Measurements from ENCODE around the gene AMIGO1. TPM values are rescaled to one million over a fixed set of nuclear protein-coding genes. Genes with fewer than 3 reads are reported as not detected.

Gene AMIGO1
- total and polyA plus RNA-seq, 10 of the 15 experiments (the other 5 are each of a cell fraction or from before 2014, with no cell fraction given): 0.02 to 0.28 (median 0.08) TPM; not detected in 1

- TF ChIP-seq ATF3 (IDR thresholded peaks at IDR 0.05; ENCODE audit: borderline replicate concordance, extremely low read depth, low read depth, low read length): no peak
- TF ChIP-seq POLR2AphosphoS2 (IDR thresholded peaks at IDR 0.05; ENCODE audit: low read depth, low read length): peak; percentile 83; the same call in 1 of the 2 replicates
- no peak for TF ChIP-seq FOS (IDR thresholded peaks at IDR 0.05; ENCODE audit: borderline replicate concordance, extremely low read depth, insufficient read length)
- TF ChIP-seq GABPA (IDR thresholded peaks at IDR 0.05; ENCODE audit: low read depth): no peak
- no peak for TF ChIP-seq SUPT20H (IDR thresholded peaks at IDR 0.05; ENCODE audit: borderline replicate concordance, control insufficient read depth, low read depth, low read length)
- TF ChIP-seq FOXM1 (IDR thresholded peaks at IDR 0.05; ENCODE audit: low read depth, low read length): peak; percentile 53; the same call in 1 of the 2 replicates
- TF ChIP-seq ATF2 (IDR thresholded peaks at IDR 0.05; ENCODE audit: low read length): no peak
- no peak for TF ChIP-seq SMAD1 (IDR thresholded peaks at IDR 0.05; ENCODE audit: low read depth, partially characterized antibody)
- TF ChIP-seq SKIL (IDR thresholded peaks at IDR 0.05; ENCODE audit: low read depth, poor library complexity, severe bottlenecking): no peak
- TF ChIP-seq BMI1 (IDR thresholded peaks at IDR 0.05; ENCODE audit: borderline replicate concordance): no peak
- TF ChIP-seq CEBPZ (IDR thresholded peaks at IDR 0.05; ENCODE audit: low read depth, low read length): no peak
- no peak for TF ChIP-seq ZBED1 (IDR thresholded peaks at IDR 0.05; ENCODE audit: borderline replicate concordance)
- TF ChIP-seq DPF2 (IDR thresholded peaks at IDR 0.05): peak; percentile 73; the same call in 1 of the 2 replicates
- TF ChIP-seq SIX5 (IDR thresholded peaks at IDR 0.05; ENCODE audit: low read depth, low read length, severe bottlenecking): no peak
- TF ChIP-seq IKZF1 (conservative IDR thresholded peaks at IDR 0.05): peak; percentile 79
- no peak for TF ChIP-seq PBX3 (IDR thresholded peaks at IDR 0.05; ENCODE audit: insufficient replicate concordance, low read depth, low read length)
- peak; percentile 20 for TF ChIP-seq MYC (IDR thresholded peaks at IDR 0.05; ENCODE audit: insufficient read depth, insufficient read length, insufficient replicate concordance, low read length, severe bottlenecking)
- TF ChIP-seq TCF3 (IDR thresholded peaks at IDR 0.05; ENCODE audit: borderline replicate concordance, insufficient read depth, low read depth, low read length): peak; percentile 67
- TF ChIP-seq YY1 (IDR thresholded peaks at IDR 0.05; ENCODE audit: low read depth, low read length): peak; percentile 62
- no peak; the same call in 1 of the 2 replicates for TF ChIP-seq NR2F1 (conservative IDR thresholded peaks at IDR 0.05)
- TF ChIP-seq PAX8 (IDR thresholded peaks at IDR 0.05): no peak
Measured at GRCh38 chr1:109493805-109494539, 15.6 kb downstream of the AMIGO1 start, which contains the start of gene CYB561D1 (continued).
